GM12872 (cell line): ENCODE measurements around the gene ZSCAN20.

Source experiments
- CTCF ChIP-seq: IDR thresholded peaks from 3 replicates; pipeline ENCODE4 v1.5.1; 2011; ENCODE audit warnings: low read depth, mild to moderate bottlenecking, low read length, moderate library complexity; ENCODE audit not compliant: insufficient read depth

ZSCAN20 gene

GRCh38 chr1:33472269-33472980 lies at the start of gene ZSCAN20:
Gene ZSCAN20, plus strand, starts transcription at chr1:33472645. Its CDS starts 6,644 bp downstream, at chr1:33479289.
- no peak for TF ChIP-seq CTCF

- TF ChIP-seq CTCF, result no peak
Measured at GRCh38 chr1:33424205-33424604, 48.2 kb upstream of the ZSCAN20 start.

GRCh38 chr1:33424610-33425009 lies 47.8 kb upstream of the ZSCAN20 start:
- no peak for TF ChIP-seq CTCF

- no peak for TF ChIP-seq CTCF
Measured at GRCh38 chr1:33425900-33426299, 46.5 kb upstream of the ZSCAN20 start.

- no peak for TF ChIP-seq CTCF
Measured at GRCh38 chr1:33426916-33427315, 45.5 kb upstream of the ZSCAN20 start.

GRCh38 chr1:33428661-33429060 lies 43.8 kb upstream of the ZSCAN20 start:
- TF ChIP-seq CTCF, result no peak

- TF ChIP-seq CTCF, result no peak
Measured at GRCh38 chr1:33429332-33429731, 43.1 kb upstream of the ZSCAN20 start.
